Measurements from ENCODE around the gene PALB2.

DNA sequence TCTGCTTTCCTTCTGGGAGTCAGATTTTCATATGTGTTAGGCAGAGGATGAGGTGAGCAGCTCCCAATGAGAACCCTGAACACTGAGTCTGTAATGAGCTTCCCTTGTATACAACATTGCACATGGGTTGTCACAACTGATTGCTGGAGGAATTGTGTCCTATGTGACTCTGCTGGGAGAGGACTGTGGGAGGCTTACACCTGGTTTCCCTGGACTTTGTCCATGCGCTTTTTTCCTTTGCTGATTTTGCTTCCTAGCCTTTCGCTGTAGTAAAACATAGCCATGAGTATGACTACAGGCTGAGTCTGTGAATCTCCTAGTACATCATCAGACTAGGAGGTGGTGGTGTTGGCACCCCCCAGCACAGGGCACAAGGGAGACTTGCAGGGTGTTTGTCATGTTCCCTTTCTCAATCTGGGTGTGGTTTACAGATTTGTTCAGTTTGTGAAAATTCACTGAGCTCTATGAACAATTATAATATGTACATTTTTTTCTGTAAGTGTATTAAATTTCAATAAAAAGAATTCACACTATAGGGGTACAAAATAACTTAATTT, 35.9 kb upstream of the PALB2 start:
- TF ChIP-seq, protein P1, sequence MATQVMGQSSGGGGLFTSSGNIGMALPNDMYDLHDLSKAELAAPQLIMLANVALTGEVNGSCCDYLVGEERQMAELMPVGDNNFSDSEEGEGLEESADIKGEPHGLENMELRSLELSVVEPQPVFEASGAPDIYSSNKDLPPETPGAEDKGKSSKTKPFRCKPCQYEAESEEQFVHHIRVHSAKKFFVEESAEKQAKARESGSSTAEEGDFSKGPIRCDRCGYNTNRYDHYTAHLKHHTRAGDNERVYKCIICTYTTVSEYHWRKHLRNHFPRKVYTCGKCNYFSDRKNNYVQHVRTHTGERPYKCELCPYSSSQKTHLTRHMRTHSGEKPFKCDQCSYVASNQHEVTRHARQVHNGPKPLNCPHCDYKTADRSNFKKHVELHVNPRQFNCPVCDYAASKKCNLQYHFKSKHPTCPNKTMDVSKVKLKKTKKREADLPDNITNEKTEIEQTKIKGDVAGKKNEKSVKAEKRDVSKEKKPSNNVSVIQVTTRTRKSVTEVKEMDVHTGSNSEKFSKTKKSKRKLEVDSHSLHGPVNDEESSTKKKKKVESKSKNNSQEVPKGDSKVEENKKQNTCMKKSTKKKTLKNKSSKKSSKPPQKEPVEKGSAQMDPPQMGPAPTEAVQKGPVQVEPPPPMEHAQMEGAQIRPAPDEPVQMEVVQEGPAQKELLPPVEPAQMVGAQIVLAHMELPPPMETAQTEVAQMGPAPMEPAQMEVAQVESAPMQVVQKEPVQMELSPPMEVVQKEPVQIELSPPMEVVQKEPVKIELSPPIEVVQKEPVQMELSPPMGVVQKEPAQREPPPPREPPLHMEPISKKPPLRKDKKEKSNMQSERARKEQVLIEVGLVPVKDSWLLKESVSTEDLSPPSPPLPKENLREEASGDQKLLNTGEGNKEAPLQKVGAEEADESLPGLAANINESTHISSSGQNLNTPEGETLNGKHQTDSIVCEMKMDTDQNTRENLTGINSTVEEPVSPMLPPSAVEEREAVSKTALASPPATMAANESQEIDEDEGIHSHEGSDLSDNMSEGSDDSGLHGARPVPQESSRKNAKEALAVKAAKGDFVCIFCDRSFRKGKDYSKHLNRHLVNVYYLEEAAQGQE (IDR thresholded peaks at IDR 0.05; ENCODE audit: insufficient read depth in 1 of 2, low read depth in 2 of 2, low read length in 2 of 2), result no peak
- no peak for TF ChIP-seq TAF1 (IDR thresholded peaks at IDR 0.05; ENCODE audit: borderline replicate concordance, insufficient read depth, low read length)

All from PFSK-1 (cell line).